Endothelial cell (in vitro differentiated cells): ENCODE data around the gene IZUMO1. TPM values are rescaled to one million over a fixed set of nuclear protein-coding genes. Genes with fewer than 3 reads are reported as not detected.
"Not testable (repeated sequence)": the region's sequence is repeated elsewhere in the genome, so short reads cannot be mapped to it uniquely, and the experiment has no call there.

Experiments used
- DNase-seq: peaks from one replicate; pipeline ENCODE4 v3.0.0; 2021; ENCODE audit warnings: low spot score
- H3K27ac Mint-ChIP-seq: one replicate; pipeline ENCODE4 v1.8.0; 2021; ENCODE audit warnings: mixed read lengths, inconsistent platforms; ENCODE audit not compliant: unreplicated experiment
- H3K27me3 Mint-ChIP-seq: one replicate; pipeline ENCODE4 v1.8.0; 2021; ENCODE audit warnings: mild to moderate bottlenecking, moderate library complexity, mixed read lengths, inconsistent platforms; ENCODE audit not compliant: unreplicated experiment
- H3K36me3 Mint-ChIP-seq: one replicate; pipeline ENCODE4 v1.8.0; 2021; ENCODE audit warnings: mild to moderate bottlenecking, low read depth, mixed read lengths, inconsistent platforms; ENCODE audit not compliant: unreplicated experiment
- H3K4me1 Mint-ChIP-seq: one replicate; pipeline ENCODE4 v1.8.0; 2021; ENCODE audit warnings: mild to moderate bottlenecking, mixed read lengths, inconsistent platforms; ENCODE audit not compliant: unreplicated experiment
- H3K4me3 Mint-ChIP-seq: one replicate; pipeline ENCODE4 v1.8.0; 2021; ENCODE audit warnings: mild to moderate bottlenecking, mixed read lengths, inconsistent platforms; ENCODE audit not compliant: unreplicated experiment
- H3K9me3 Mint-ChIP-seq: one replicate; pipeline ENCODE4 v1.8.0; 2021; ENCODE audit warnings: mixed read lengths, inconsistent platforms; ENCODE audit not compliant: unreplicated experiment
- long read RNA-seq: library from polyadenylated mRNA; unstranded; transcript quantifications from one replicate; pipeline ENCODE4 v2.0.0, GENCODE V29; 2020; ENCODE audit not compliant: unreplicated experiment
- total RNA-seq: library from RNA; stranded (reverse); fragmentation: NEBNext Ultra II Directional; extraction: Animal tissue kit (Norgen Biotek cat#: 25700); gene quantifications from one replicate; pipeline ENCODE4 v1.2.1, GENCODE V29; 2021; ENCODE audit not compliant: unreplicated experiment
- TF ChIP-seq, protein P1 (sequence below): fragments of 200-600 bp; sonication (generic); IDR thresholded peaks from one replicate; pipeline ENCODE4 v1.5.0; 2021; ENCODE audit warnings: antibody characterized with exemption; ENCODE audit not compliant: unreplicated experiment

IZUMO1 gene
- 3.3 TPM for total RNA-seq
- long read RNA-seq = 0 reads

DNA sequence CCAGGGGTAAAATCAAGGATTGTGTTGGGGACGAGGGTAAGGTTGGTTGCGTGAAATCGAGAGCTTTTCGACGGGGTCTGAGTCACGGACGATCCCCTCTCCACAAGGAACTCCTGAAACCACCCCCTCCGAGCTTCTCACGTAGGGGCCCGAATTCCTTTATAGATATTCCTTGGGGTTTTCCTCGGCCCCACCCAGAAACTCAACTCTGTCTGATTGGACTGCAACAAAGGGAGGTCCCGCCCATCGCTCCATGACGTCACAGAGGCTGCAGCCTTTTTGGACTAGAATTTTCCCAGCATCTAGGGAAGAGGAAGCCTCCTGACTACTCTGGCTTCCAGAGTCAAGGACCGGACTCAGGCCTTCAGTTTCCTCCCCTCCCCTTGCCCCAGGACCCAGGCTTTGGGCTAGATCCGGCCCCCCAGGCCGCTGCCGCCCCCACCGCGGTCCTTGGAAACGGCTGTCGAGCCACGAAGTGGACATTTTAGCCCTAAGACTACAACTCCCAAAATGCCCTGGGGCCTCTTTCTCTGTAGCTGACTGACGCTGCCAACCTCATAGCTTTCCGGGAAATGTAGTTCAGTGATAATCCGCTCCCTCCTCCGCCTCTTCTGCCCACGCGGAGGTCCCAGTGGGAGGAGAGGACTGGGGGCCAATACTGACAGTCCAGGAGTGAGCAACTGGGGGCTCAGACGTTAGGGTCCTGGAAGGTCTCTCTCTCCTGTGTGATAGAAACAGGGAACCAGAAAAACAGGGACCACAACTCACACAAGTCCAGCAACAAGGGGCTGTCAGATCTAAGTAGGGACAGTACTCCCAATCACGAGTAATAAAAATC is at the start of gene IZUMO1:
IZUMO1 (minus strand) TSS at position 172 of the 838 bp plus-strand sequence. CDS start 1,050 bp downstream, outside the sequence.
- Mint-ChIP-seq H3K4me3 (peak within 1 kb of the TSS; percentile 72), H3K27me3 (peaks cover 14% of the 10 kb centered on the region), H3K27ac (peak within 1 kb of the TSS; percentile 83), H3K4me1 (peaks cover 18% of the 10 kb centered on the region), H3K36me3 (peaks cover 4% of the 10 kb centered on the region), H3K9me3 (no peaks in the 10 kb centered on the region)
- peak; percentile 80 for DNase-seq
- TF ChIP-seq, protein P1, sequence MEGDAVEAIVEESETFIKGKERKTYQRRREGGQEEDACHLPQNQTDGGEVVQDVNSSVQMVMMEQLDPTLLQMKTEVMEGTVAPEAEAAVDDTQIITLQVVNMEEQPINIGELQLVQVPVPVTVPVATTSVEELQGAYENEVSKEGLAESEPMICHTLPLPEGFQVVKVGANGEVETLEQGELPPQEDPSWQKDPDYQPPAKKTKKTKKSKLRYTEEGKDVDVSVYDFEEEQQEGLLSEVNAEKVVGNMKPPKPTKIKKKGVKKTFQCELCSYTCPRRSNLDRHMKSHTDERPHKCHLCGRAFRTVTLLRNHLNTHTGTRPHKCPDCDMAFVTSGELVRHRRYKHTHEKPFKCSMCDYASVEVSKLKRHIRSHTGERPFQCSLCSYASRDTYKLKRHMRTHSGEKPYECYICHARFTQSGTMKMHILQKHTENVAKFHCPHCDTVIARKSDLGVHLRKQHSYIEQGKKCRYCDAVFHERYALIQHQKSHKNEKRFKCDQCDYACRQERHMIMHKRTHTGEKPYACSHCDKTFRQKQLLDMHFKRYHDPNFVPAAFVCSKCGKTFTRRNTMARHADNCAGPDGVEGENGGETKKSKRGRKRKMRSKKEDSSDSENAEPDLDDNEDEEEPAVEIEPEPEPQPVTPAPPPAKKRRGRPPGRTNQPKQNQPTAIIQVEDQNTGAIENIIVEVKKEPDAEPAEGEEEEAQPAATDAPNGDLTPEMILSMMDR = no peak

DNA sequence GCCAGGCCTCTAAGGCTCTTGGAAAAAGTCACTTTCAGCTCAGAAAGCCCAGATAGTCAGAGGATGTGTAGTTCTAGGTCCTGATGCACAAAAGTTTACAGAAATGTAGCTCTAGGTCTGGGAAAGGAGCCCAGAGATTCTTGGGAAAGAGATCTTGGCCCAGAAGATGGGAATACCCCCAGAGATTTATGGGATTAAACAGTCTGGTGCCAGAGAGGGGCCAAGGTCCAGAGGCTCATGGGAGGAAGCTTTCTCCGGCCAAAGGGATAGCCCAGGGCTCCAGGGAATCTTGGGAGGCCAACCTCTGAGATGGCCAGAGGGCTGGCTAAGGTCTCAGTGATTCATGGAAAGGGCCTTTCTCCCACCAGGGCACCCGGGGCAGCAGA is 49.0 kb upstream of the IZUMO1 start:
- no peaks in the 10 kb centered on the region for H3K9me3 Mint-ChIP-seq
- peaks cover 4% of the 10 kb centered on the region for H3K27me3 Mint-ChIP-seq
- H3K4me3 Mint-ChIP-seq = peak overlapping the region; percentile 94

DNA sequence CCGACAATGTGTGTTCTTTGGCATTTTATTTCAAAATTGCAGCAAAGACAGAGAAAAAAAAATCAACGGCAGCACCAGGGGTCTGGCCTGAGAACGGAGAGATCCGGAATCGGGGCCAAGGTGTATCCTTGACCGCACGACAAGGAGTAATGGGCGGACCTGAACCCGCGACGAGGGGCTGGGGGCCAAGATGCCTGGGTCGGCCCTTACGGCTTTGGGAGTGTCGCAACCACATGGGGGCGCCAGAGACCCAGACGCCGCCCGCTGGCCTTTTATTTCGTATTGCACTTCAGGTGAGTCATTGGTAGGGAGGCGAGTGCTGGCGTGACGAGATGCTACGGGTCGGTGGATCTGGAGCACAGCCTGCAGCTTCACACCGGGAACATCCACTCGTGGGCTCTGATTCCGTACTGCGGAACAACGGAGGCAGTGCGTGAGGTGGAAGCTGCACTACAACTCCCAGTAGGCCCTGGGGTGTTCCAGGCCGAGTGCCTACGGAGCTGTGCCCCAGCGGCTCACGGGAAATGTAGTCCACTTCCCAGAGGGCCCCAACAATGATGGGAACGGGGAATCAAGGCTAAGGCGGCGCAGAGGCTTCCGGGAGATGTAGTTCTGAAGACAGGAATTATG is 48.5 kb upstream of the IZUMO1 start:
- Mint-ChIP-seq H3K4me3 (peak overlapping the region; percentile 94), H3K4me1 (peaks cover 2% of the 10 kb centered on the region), H3K27me3 (peaks cover 4% of the 10 kb centered on the region), H3K9me3 (no peaks in the 10 kb centered on the region), H3K36me3 (peaks cover 3% of the 10 kb centered on the region), H3K27ac (peak overlapping the region; percentile 93)
- peak; percentile 87 for DNase-seq
- TF ChIP-seq, protein P1 = peak; percentile 93

More for the DNA sequence above, 49.0 kb upstream of the IZUMO1 start:
- H3K4me1 Mint-ChIP-seq = peaks cover 2% of the 10 kb centered on the region
- DNase-seq = no peak
- H3K36me3 Mint-ChIP-seq = peaks cover 3% of the 10 kb centered on the region
- peak overlapping the region; percentile 93 for H3K27ac Mint-ChIP-seq
- TF ChIP-seq, protein P1 = no peak

DNA sequence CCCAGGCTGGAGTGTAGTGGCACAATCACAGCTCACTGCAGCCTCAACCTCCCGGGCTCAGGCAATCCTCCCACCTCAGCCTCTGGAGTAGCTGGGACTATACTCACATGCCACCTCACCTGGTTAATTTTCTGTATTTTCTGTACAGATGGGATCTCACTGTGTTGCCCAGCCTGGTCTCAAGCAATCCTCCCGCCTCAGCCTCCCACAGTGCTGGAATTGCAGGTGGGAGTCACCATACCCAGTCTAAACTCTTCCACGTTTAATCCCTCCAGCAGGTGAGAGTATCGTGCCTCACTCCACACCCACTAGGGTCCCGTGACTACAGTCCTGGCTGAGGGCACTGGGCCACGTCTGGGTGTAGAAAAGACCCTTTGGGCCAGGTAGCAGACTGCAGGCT is 47.6 kb upstream of the IZUMO1 start:
- H3K4me1 Mint-ChIP-seq = peaks cover 2% of the 10 kb centered on the region
- H3K27ac Mint-ChIP-seq = peak overlapping the region; percentile 74
- no peak for DNase-seq
- no peaks in the 10 kb centered on the region for H3K9me3 Mint-ChIP-seq
- TF ChIP-seq, protein P1 = no peak
- peaks cover 4% of the 10 kb centered on the region for H3K27me3 Mint-ChIP-seq
- peak overlapping the region; percentile 94 for H3K4me3 Mint-ChIP-seq
- H3K36me3 Mint-ChIP-seq = peaks cover 3% of the 10 kb centered on the region

DNA sequence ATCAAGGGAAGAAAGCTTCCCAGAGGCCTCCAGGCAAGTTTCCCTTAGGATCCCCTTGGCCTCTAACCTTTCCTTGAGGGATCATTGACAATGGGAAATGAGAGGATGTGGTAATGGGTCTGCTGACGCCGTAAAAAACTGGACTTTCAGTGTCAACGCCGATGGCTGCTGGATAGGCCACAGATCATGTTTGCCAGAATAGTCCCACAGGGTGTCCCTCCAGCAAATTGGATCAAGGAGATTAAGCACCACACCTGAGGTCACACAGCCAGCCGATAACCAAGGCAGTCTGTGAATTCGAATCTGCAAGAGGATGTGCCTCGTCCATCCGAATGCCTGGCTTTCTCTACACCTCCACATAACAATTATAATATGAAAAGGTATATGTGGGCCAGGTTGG is 46.6 kb upstream of the IZUMO1 start:
- TF ChIP-seq, protein P1 = no peak
- Mint-ChIP-seq H3K9me3 (no peaks in the 10 kb centered on the region), H3K27ac (no peak overlapping the region), H3K36me3 (peaks cover 3% of the 10 kb centered on the region), H3K4me3 (no peak overlapping the region), H3K4me1 (peaks cover 1% of the 10 kb centered on the region), H3K27me3 (peaks cover 1% of the 10 kb centered on the region)
- DNase-seq = no peak

DNA sequence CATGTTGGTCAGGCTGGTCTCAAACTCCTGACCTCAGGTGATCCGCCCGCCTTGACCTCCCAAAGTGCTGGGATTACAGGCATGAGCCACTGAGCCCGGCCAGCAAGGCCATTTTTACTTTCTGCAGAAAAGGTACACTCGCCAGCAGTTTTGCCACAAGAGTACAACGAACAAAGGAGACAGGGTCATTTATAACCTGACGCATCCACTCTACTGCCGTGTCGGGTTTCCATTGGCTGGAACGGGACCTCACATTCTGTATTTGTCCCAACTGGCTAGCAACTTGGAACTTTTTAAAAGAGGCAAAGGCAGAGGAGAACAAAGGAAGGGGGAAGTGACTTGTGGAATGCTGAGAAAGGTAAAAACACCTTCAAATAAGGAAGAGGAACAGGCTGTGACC is 40.6 kb upstream of the IZUMO1 start:
- H3K4me3 Mint-ChIP-seq, H3K27ac Mint-ChIP-seq, H3K27me3 Mint-ChIP-seq, H3K4me1 Mint-ChIP-seq, DNase-seq, H3K36me3 Mint-ChIP-seq, H3K9me3 Mint-ChIP-seq: not testable (repeated sequence)

DNA sequence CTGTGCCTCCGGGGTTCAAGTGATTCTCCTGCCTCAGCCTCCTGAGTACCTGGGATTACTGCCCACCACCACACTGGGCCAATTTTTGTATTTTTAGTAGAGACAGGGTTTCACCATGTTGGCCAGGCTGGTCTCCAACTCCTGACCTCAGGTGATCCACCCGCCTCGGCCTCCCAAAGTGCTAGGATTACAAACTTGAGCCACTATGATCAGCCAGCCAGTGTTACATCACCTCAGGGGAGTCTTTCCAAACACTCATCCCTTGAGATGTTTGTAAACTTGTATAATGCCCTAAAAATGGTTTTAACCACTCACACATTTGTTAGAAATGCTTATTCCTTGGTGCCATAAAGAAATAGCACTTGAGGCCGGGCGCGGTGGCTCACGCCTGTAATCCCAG is 39.7 kb upstream of the IZUMO1 start:
- not testable (repeated sequence) for H3K27me3 Mint-ChIP-seq, DNase-seq, H3K4me3 Mint-ChIP-seq, H3K36me3 Mint-ChIP-seq, H3K9me3 Mint-ChIP-seq, H3K27ac Mint-ChIP-seq, H3K4me1 Mint-ChIP-seq
